Stimulated activated CD4-positive, alpha-beta T cell treated with anti-CD3 and anti-CD28 coated beads, TNF-alpha, amount 100 ng/mL, for 4 hours (primary cell): ENCODE data around the gene DCAF6.
A peak's percentile ranks its signal among the peaks of the same experiment; 100 is the strongest.

Experiments
- DNase-seq, 3 experiments: peaks; one replicate each; pipeline ENCODE4 v3.0.0-alpha.2; 2020; ENCODE audit warnings: low read depth in 3 of 3

Gene DCAF6

GRCh38 chr1:168101336-168101735 lies 164.9 kb downstream of the DCAF6 start:
- DNase-seq: no peak

GRCh38 chr1:168102487-168102886 lies 166.0 kb downstream of the DCAF6 start:
- no peak for DNase-seq

GRCh38 chr1:168104535-168104934 lies 168.1 kb downstream of the DCAF6 start:
- DNase-seq: no peak

GRCh38 chr1:168105846-168106245 lies 169.4 kb downstream of the DCAF6 start:
- no peak for DNase-seq

- no peak for DNase-seq
Observed at GRCh38 chr1:168106274-168106673, 169.8 kb downstream of the DCAF6 start.

GRCh38 chr1:168110896-168111545 lies 174.5 kb downstream of the DCAF6 start:
- no peak for DNase-seq

- peak; percentile 16 to 38 (median 26) for DNase-seq
Observed at GRCh38 chr1:168112673-168113305, 176.3 kb downstream of the DCAF6 start.

GRCh38 chr1:168114845-168115244 lies 178.4 kb downstream of the DCAF6 start:
- no peak for DNase-seq

- no peak for DNase-seq
Observed at GRCh38 chr1:168116327-168116799, 179.9 kb downstream of the DCAF6 start.

GRCh38 chr1:168119750-168120149 lies 183.3 kb downstream of the DCAF6 start:
- no peak for DNase-seq

- no peak for DNase-seq
Observed at GRCh38 chr1:168121401-168122011, 185.0 kb downstream of the DCAF6 start.

- DNase-seq: no peak
Observed at GRCh38 chr1:168125051-168125450, 188.6 kb downstream of the DCAF6 start.
